ENCODE data around the gene CLCN7.
"Not testable (repeated sequence)": the region's sequence is repeated elsewhere in the genome, so short reads cannot be mapped to it uniquely, and the experiment has no call there.

CLCN7 gene

DNA sequence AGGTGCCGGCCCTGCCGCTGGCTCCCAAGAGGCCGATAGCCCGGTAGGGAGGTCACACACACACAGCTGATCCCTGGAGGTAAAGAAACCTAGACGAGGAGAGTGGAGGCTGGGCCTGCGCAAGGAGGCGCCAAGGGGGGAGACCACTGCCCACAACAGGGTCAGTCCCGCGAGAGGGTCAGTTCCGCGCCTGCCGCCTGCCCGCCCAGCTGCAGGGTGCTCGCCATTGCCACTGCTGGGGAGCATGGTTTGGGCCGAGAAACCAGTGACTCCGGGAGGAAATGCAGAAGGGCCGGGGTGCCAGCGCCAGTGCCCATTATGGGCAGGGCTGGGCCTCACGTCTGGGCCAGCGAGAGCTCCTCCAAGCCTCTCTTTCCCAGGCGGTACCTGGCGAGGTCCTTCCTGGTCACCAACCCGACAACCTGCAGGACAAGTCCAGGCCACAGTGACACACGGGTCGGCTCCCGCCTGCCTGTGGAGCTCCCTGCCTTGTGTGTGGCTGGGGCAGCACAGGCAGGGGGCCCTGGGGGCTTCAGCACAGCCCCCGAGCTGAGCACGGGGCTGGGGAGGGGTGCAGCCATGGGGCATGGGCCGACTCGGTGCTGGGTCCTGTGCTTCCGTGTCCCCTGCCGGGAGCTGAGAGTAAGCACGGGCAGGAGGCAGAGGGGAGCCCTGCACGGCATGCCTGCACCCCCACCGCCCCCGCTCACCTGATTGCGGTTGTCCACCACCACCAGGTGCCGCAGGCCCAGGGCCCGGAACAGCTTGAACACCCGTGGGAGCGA is 28.3 kb downstream of the CLCN7 start:
- DNase-seq (ENCODE audit: low read depth): no peak

GRCh38 chr16:1445518-1446203 is 29.2 kb downstream of the CLCN7 start:
- no peak for DNase-seq (ENCODE audit: low read depth)

DNA sequence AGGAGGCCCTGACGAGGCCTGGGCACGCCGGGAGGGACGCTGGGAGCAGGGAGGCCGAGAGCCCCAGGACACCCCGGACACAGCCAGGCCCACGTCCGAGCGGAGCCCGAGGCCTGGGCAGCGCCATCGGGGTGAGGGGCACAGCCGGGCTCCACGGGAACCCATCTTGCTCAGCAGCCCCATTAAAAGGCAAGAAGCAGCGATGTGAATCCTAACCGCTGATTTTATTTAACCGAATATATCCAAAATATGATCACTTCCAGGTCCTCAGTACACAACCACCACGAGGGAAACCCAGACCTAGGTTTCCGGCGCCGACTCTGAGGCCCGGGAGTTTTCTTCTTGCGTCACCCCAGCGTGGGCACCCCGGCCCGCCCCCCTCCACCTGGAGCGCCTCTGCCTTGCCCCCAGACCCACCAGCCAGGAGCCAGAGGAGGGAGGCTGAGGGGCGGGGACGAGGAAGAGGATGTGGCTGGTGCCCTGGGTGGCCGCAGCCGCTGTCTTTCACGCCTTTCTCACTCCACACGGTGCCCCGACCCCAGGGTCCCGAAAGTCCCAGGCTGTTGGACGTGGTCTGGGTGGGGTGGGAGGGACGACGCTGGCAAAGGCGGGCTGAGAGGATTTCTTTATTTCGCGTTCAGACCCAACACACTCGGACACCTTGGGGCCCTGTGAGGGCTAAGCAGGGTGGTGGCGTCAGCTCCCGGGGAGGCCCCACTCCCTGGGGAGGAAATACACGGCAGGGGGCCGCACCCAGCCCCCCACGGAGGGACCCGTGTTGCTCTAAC is 29.9 kb downstream of the CLCN7 start:
- no peak for DNase-seq (ENCODE audit: low read depth)

DNA sequence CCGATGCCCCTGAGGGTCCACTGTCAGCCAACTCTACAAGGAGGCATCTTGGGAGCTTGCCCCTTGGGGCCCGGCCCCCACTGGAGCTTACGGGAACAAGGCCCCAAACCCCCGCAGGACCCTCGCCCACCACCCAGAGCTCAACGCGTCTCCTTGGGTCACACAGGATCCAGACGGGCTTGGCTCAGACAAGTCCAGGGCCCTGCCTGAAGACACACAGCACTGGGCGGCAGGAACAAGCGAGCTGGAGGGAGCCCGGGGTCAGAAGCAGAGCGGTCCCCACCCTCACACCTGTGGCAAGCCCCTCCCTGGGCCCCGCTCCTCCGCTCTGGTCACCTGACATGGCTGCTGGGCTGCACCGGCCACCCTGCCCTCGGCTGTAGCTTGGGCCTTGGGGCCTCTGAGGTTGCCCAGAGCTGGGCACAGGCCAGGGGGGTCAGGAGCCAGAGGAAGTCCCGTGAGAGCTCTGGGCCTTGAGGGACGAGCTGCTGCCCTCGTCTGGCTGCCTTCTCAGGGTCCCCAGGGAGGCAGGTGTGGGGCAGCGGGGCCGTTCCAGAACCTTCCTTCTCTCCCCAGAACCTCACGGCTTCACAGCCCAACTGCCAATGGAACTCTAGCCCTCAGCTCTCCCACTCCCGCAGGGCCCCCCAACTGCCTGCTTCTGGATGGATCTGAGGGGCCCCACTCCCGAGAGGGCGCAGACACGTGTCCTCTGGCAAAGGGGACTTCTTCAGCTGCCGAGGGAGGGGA is 30.7 kb downstream of the CLCN7 start, which contains the start of gene CCDC154:
Gene CCDC154, minus strand, starts transcription at position 577 of the 750 bp plus-strand sequence. Its CDS starts 234 bp downstream, at position 343.
- DNase-seq (ENCODE audit: low read depth): no peak

- DNase-seq (ENCODE audit: low read depth): no peak
Measured at GRCh38 chr16:1443403-1443973, 31.3 kb downstream of the CLCN7 start.

DNA sequence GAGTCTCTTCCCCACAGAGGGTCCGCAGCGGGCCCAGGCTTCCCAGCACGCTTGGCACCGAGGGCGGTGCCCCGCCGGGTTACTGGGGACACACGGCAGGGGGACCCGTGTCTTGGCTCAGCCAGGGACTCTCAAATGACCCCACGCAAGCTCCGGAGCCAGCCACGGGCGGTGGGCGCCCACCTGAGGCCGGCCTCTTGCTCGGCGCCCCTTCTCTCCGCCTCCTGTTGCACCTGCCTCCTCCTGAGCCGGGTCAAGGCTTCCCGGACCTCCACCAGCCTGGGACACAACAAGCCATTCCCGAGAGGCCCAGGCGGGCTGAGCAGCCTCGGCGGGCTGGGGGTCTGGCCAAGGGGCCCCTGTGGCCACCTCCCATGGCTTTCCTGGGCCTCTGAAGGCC is 32.1 kb downstream of the CLCN7 start:
- DNase-seq (ENCODE audit: low read depth): no peak

DNA sequence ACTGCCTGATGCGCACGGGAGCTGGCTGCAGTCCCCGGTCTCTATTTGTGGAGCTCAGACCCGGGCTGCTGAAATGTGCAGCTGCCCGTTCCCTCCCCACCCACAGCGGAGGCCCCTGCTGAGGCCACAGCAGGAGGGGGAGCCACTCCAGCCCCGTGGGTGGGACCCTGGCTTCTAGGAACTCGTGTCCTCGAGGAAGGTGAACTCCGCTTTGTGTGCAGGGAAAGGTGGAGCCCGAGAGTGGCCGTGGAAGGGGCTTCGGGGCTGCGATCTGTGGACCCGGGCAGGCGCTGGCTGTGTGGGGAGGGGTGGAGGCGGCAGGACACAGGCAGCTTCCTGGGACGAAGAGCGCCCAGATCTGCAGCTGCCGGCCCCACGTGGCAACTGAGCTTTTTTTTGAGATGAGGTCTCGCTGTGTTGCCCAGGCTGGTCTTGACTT is 33.4 kb downstream of the CLCN7 start:
- no peak for DNase-seq (ENCODE audit: low read depth)

DNA sequence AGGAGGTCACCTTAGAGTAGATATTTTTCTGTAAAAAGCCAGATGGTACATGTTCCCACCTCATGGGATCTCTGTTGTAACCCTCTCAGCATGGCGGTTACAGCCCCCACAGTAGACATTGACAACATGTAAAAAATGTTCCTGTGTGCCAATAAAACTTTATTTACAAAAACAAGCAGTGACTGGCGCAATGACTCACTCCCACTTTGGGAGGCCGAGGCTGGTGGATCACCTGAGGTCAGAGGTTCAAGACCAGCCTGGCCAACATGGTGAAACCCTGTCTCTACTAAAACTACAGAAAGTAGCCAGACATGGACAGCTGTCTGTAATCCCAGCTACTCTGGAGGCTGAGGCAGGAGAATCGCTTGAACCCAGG is 35.1 kb downstream of the CLCN7 start:
- not testable (repeated sequence) for DNase-seq (ENCODE audit: low read depth)

GRCh38 chr16:1439058-1439698 is 35.6 kb downstream of the CLCN7 start:
- DNase-seq (ENCODE audit: low read depth): no peak

DNA sequence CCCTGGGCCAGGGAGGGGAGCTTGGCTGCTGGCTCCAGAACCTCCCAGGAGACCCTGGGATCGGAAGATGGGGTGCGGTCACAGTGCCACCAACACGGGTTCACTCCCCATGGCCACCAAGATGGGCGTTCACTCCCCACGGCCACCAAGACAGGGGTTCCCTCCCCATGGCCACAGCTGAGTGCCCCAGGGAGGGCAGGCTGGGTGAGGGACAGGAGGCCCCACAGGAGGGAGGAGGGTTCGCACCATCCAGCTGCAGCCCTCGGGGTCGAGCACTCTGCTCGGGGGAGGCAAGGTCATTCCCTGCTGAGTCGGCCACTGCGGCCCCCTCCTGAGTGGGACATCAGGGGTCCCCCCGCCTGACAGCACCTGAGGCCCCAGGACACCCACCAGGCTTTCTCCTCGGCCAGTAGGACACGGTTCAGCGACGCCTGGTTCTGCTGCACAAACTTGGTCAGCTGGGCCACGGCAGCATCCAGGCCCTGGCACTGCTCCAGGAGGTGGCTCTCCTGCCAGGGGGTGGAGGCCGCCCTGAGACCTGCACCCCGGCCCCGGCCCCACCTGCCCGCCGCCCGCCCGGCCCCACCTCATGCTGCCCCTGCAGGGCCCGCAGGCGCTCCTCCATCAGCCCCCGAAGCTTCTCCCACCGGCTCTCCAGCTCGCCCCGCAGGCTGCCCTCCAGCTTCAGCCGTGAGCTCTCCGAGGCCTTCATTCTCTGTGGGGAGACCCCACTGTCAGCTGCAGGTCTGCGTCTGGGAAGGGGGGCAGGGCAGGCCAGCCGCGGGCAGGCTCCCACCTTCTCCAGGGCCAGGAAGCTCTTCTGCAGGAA is 36.4 kb downstream of the CLCN7 start:
- no peak for DNase-seq (ENCODE audit: low read depth)

DNA sequence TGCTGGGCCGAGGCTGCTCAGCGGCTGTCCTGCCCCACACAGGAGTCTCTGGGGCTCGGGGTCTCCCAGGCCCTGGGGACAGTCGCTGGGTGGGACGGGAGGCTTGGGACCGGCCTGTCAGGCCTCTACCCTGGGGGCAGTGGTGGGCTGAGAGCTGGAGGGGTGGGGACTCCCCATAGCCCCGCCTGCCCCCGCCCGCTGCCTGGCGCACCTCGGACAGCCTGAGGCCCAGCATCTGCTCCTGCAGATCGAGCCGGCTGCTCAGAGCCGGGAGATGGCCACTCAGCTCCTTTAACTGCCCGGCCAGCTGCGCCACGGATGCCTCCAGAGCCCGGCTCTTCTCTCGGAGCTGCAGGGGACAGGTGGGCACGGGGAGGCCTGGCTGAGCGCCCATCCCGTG is 37.2 kb downstream of the CLCN7 start:
- DNase-seq (ENCODE audit: low read depth): no peak

- DNase-seq (ENCODE audit: low read depth): no peak
Measured at GRCh38 chr16:1436731-1437355, 38.0 kb downstream of the CLCN7 start.

DNA sequence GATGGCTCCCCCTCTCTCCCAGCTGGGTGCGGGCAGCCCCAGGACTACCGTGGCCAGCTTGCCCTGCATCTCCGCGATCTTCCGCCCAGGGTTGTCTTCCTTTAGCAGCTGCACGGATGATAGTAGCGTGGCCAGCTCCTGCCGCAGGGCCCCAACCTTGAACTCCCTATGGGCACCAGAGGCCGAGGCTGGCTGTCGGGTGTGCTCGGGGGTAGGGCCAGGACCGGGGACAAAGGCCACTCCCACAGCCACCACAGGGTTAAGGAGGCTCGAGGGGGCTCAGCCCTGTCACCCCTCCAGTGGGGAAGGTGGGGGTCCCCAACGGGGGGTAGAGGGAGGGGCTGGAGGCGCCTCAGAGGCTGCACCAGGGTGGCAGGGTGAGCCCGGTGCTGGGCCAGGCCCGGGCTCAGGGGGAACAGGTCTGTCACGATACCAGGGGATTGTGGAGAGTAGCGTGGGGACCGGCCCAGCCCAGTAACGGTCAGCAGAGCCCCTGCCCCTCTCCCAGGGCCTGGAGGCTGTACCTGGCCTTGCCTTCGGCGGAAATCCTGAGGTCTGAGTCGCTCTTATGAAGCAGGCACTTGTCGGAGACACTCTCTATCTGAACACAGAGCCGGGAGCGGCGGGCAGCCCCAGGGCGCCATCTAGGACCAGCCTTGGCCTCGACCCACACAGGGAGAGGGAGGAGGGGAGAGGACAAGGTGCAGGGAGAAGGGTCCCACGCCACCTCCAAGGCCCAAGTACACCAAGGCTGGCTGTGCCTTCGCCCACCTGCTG is 38.7 kb downstream of the CLCN7 start:
- DNase-seq (ENCODE audit: low read depth): no peak

- no peak for DNase-seq (ENCODE audit: low read depth)
Measured at GRCh38 chr16:1434644-1435592, 39.9 kb downstream of the CLCN7 start.

DNA sequence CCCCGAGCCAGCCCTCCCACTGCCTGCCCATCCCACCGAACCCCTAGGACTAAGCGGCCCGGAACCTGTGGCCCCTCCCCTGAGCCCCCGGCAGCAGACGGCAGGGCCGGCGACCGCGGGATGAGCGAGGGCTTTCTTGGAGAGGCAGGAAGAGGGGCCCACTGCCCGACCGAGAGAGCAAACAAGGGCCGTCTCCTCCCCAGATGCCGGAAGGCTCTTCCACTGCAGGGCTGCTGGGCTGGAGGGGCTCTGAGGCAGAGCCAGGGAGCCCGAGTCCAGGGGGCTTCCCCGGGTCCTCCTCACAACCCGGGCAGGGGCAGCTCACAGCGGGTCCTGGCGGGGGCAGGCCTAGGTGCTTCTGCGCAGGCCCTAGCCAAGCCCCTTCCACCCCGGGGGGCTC is 41.1 kb downstream of the CLCN7 start:
- no peak for DNase-seq (ENCODE audit: low read depth)

DNA sequence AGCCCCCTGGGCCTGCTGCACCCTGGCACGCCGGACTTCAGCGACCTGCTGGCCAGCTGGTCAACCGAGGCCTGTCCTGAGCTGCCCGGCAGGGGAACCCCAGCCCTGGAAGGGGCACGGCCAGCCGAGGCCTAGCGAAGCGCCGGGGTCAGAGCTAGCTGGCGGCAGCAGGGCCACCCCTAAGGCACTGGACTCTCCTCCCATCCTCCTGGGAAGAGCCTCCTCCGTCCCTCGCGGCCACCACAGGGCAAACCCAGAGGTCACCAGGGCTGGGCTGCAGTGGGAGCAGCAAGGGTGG is 41.6 kb downstream of the CLCN7 start:
- no peak for DNase-seq (ENCODE audit: low read depth)

DNA sequence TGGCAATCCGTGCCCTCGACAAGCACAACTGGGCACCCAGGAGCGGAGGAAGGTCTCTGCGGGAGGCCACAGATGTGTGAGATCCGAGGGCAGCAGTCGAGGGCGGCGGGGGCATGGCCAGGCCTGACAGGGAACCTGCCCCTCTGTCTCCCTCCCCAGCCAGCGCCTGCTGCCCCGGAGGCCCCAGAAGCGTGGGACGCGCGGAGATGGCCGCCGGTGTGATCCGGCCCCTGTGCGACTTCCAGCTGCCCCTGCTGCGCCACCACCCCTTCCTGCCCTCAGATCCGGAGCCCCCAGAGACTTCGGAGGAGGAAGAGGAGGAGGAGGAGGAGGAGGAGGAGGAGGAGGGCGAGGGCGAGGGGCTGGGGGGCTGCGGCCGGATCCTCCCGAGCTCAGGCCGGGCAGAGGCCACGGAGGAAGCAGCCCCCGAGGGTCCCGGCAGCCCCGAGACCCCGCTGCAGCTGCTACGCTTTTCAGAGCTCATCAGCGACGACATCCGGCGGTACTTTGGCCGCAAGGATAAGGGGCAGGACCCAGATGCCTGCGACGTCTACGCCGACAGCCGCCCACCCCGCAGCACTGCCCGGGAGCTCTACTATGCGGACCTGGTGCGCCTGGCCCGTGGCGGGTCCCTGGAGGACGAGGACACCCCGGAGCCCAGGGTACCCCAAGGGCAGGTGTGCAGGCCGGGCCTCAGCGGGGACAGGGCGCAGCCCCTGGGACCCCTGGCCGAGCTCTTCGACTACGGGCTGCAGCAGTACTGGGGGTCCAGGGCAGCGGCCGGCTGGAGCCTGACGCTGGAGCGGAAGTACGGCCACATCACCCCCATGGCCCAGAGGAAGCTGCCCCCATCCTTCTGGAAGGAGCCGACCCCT is 42.2 kb downstream of the CLCN7 start:
- no peak for DNase-seq (ENCODE audit: low read depth)
